MCF 10A (cell line): ENCODE data around the gene MRPL33. TPM values are rescaled to one million over a fixed set of nuclear protein-coding genes. Genes with fewer than 3 reads are reported as not detected.

ENCODE experiments used
- BruUV-seq: library from RNA; stranded (reverse); fragments of 400-500 nt; replicated peaks from 2 replicates; lab custom pipeline; 2021; lab: Mats Ljungman, UMichigan
- CTCF ChIA-PET: fragments of 300-600 bp; sonication (Branson Sonifier 250); formaldehyde crosslinking; extraction: SDS; loops from one replicate; lab custom pipeline; 2021; ENCODE audit warnings: antibody characterized with exemption, inconsistent platforms; lab: Yijun Ruan, JAX
- POLR2A ChIA-PET: fragments of 300-600, 350-650 bp; sonication (Branson Sonifier 250); formaldehyde crosslinking; extraction: SDS; loops from one replicate; lab custom pipeline; 2020; ENCODE audit warnings: antibody characterized with exemption, inconsistent platforms; lab: Yijun Ruan, JAX
- DNase-seq: peaks from one replicate; pipeline ENCODE4 v3.0.0-alpha.2; 2018; ENCODE audit not compliant: unreplicated experiment
- H3K27ac Mint-ChIP-seq: one replicate; pipeline ENCODE4 v1.8.0; 2022; ENCODE audit warnings: mild to moderate bottlenecking, low read depth, mixed read lengths; ENCODE audit not compliant: unreplicated experiment
- H3K27me3 Mint-ChIP-seq: one replicate; pipeline ENCODE4 v1.8.0; 2022; ENCODE audit warnings: mixed read lengths; ENCODE audit not compliant: insufficient read depth, unreplicated experiment
- H3K36me3 Mint-ChIP-seq: one replicate; pipeline ENCODE4 v1.8.0; 2022; ENCODE audit warnings: mild to moderate bottlenecking, moderate library complexity, mixed read lengths; ENCODE audit not compliant: insufficient read depth, unreplicated experiment
- H3K4me1 Mint-ChIP-seq: one replicate; pipeline ENCODE4 v1.8.0; 2022; ENCODE audit warnings: mixed read lengths; ENCODE audit not compliant: insufficient read depth, unreplicated experiment
- H3K4me3 Mint-ChIP-seq: one replicate; pipeline ENCODE4 v1.8.0; 2022; ENCODE audit warnings: mild to moderate bottlenecking, moderate library complexity, mixed read lengths; ENCODE audit not compliant: unreplicated experiment
- H3K9me3 Mint-ChIP-seq: one replicate; pipeline ENCODE4 v1.8.0; 2022; ENCODE audit warnings: mixed read lengths; ENCODE audit not compliant: unreplicated experiment
- CTCF ChIP-seq: fragments of 200-600 bp; IDR thresholded peaks from one replicate; pipeline ENCODE4 v1.8.0; 2022; ENCODE audit warnings: antibody characterized with exemption, mild to moderate bottlenecking; ENCODE audit not compliant: unreplicated experiment
- intact Hi-C: fragments of 100-400 bp; cut with micrococcal nuclease; formaldehyde crosslinking; loops from 2 replicates; pipeline ENCODE4 v1.14.1; 2022
- total RNA-seq: library from RNA; stranded (reverse); gene quantifications from 2 replicates; pipeline ENCODE4 v1.2.3, GENCODE V29; 2022

The MRPL33 gene
- total RNA-seq, 1 experiment from 2014 or later: 233 TPM

DNA sequence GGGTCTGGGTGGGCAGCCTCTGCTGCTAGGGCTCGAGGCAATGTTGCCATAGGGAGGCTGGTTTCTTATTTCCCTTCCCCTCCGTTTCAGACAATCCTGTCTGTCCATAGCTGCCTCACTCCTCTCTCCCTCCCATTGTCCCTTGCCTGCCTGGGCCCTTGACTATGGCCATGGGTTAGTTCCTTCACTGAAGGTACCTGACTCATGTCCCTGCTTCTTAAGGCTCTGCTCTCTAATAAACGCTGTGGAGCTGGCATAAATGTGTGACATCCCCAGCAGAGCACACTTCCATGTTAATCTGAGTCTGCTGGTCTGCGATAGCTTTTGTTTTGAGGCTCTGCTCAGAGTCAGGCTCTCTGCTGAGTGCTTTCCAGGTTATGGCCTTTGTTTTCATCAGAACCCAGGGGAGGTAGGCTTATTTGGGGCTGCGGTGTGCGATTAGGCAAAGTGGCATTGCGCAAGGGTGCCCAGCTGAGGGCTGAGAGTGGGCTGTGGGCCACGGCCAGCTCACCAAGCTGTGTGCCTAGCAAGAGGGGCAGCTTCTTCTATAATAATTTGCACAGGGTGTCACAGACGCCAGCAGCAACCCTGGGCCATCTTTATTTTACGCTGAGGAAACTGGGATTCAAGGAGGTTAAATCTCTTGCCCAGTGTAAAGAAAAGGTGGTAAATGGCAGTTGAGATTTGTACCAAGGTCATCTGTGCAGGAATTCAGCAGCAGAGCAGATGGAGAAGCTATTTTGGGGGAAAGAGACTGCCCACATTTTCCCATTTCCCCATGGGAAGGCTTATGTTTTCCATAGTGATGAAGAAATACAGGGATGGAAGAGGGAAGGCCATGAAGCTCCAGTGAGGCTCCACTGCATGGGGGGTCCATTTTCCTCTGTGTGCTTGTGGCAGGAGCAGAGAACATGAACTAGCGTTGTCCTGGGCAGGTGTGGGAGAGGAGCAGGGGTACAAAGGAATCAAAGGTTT is 25.6 kb downstream of the MRPL33 start:
- CTCF ChIA-PET: interaction anchor here (0.6 kb wide), 1 partner anchor 423 kb away, joined by 3 read pairs; no protein-coding TSS in a partner anchor
- peaks cover 64% of the 10 kb centered on the region for H3K4me1 Mint-ChIP-seq
- H3K9me3 Mint-ChIP-seq: no peaks in the 10 kb centered on the region
- peak overlapping the region; percentile 68 for H3K27ac Mint-ChIP-seq
- no peak for TF ChIP-seq CTCF
- H3K36me3 Mint-ChIP-seq: no peaks in the 10 kb centered on the region
- POLR2A ChIA-PET: interaction anchor here (0.8 to 2.2 kb wide), 6 partner anchors 8 to 30 kb away, joined by 3 to 7 read pairs (median 3); no protein-coding TSS in a partner anchor
- no peak overlapping the region for H3K4me3 Mint-ChIP-seq
- no TSS peak for BruUV-seq
- intact Hi-C loops: no loop called here
- peak; percentile 50 for DNase-seq
- no peaks in the 10 kb centered on the region for H3K27me3 Mint-ChIP-seq

DNA sequence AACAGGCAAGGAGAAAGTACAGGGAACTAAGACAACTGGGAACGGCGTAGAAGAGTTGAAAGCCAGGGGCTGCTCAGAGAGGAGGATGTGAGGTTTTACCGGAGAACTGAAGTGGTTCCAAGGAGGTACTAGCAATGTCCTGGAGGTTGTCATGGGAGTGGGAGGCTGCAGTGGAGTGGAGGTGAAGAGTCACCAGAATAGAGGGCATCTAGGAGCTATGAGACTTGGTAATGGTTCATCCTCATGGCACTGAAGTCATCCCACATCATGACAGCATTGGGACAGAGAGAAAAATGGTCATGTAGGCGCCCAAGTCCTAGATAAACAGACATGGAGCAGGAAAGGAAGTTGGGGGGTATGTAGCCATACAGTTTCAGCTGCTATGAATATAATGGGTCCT is 26.3 kb downstream of the MRPL33 start:
- H3K36me3 Mint-ChIP-seq: no peaks in the 10 kb centered on the region
- BruUV-seq: no TSS peak
- no peak for TF ChIP-seq CTCF
- no peaks in the 10 kb centered on the region for H3K27me3 Mint-ChIP-seq
- intact Hi-C loops: loop anchor here (2.0 kb wide), 1 partner anchor 93 kb away; the partner anchor contains the start of genes BABAM2 and RBKS
- peaks cover 58% of the 10 kb centered on the region for H3K4me1 Mint-ChIP-seq
- POLR2A ChIA-PET: interaction anchor here (1.1 to 2.4 kb wide), 4 partner anchors 12 to 26 kb away, joined by 3 to 13 read pairs (median 5); partner anchors contain the start of gene MRPL33
- H3K4me3 Mint-ChIP-seq: no peak overlapping the region
- no peaks in the 10 kb centered on the region for H3K9me3 Mint-ChIP-seq
- CTCF ChIA-PET: no interaction called here
- H3K27ac Mint-ChIP-seq: peak overlapping the region; percentile 68
- no peak for DNase-seq

DNA sequence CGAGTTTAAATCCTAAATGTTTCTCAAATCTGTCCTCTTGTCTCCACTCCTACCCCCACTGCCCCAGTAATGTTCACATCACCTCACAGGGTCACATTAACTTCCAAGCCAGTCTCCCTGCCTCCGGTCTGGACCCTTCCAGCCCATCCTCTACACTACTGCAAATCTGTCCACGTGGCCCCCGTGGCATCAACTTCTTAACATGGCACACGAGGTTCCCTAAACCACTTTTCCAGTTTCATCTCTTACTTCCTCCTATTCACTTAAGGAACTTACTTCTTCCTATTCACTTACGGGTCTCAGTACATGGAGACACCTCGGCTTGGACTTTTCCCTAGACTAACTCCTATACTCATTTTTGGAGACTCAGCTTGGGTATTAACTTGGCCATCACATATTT is 27.0 kb downstream of the MRPL33 start:
- POLR2A ChIA-PET: interaction anchor here (0.6 to 3.0 kb wide), 14 partner anchors 12 to 598 kb away, joined by 3 to 27 read pairs (median 4); partner anchors contain the start of genes BABAM2, MRPL33 and RBKS
- CTCF ChIA-PET: interaction anchor here (1.0 kb wide), 1 partner anchor 94 kb away, joined by 3 read pairs; no protein-coding TSS in a partner anchor
- TSS peak; percentile 82 for BruUV-seq
- Mint-ChIP-seq H3K4me3 (no peak overlapping the region), H3K27me3 (no peaks in the 10 kb centered on the region), H3K36me3 (no peaks in the 10 kb centered on the region), H3K4me1 (peaks cover 57% of the 10 kb centered on the region), H3K27ac (peak overlapping the region; percentile 68), H3K9me3 (no peaks in the 10 kb centered on the region)
- no peak for DNase-seq
- TF ChIP-seq CTCF: no peak
- intact Hi-C loops: loop anchor here (2.0 kb wide), 1 partner anchor 92 kb away; the partner anchor contains the start of genes BABAM2 and RBKS
